Loucy (cell line): ENCODE data around the gene PPARGC1A.

ENCODE experiments used
- H2AFZ ChIP-seq: fragments of 200-600 bp; sonication (generic); 2 replicates; pipeline ENCODE4 v1.6.0; 2016; ENCODE audit warnings: antibody characterized with exemption, mild to moderate bottlenecking, low read length, moderate library complexity
- H3F3A ChIP-seq: fragments of 200-600 bp; 2 replicates; pipeline ENCODE4 v1.6.0; 2016; ENCODE audit warnings: antibody characterized with exemption, low read depth, mild to moderate bottlenecking
- H3K27me3 ChIP-seq: fragments of 200-600 bp; sonication (generic); 2 replicates; pipeline ENCODE4 v1.6.1; 2014; ENCODE audit warnings: low read length, mild to moderate bottlenecking; ENCODE audit not compliant: insufficient read depth, poor library complexity, severe bottlenecking
- H3K36me3 ChIP-seq: fragments of 200-600 bp; sonication (generic); 2 replicates; pipeline ENCODE4 v1.6.1; 2016; ENCODE audit warnings: low read length; ENCODE audit not compliant: insufficient read depth
- H3K4me1 ChIP-seq: fragments of 200-600 bp; sonication (generic); 2 replicates; pipeline ENCODE4 v1.5.1; 2014; ENCODE audit warnings: low read length, mild to moderate bottlenecking; ENCODE audit not compliant: insufficient read depth, poor library complexity, severe bottlenecking
- H3K4me2 ChIP-seq: fragments of 200-600 bp; sonication (generic); 2 replicates; pipeline ENCODE4 v1.6.0; 2014; ENCODE audit warnings: antibody characterized with exemption, low read length, low read depth, mild to moderate bottlenecking; ENCODE audit not compliant: poor library complexity, severe bottlenecking
- H3K4me3 ChIP-seq: fragments of 200-600 bp; sonication (generic); 2 replicates; pipeline ENCODE4 v1.5.1; 2014; ENCODE audit warnings: low read length, mild to moderate bottlenecking, mixed read lengths; ENCODE audit not compliant: poor library complexity, severe bottlenecking
- H3K79me2 ChIP-seq: fragments of 200-600 bp; sonication (generic); 2 replicates; pipeline ENCODE4 v1.6.1; 2014; ENCODE audit warnings: low read length; ENCODE audit not compliant: insufficient read depth
- H3K9ac ChIP-seq: fragments of 200-600 bp; sonication (generic); 2 replicates; pipeline ENCODE4 v1.6.0; 2014; ENCODE audit warnings: mild to moderate bottlenecking, low read depth, low read length, moderate library complexity; ENCODE audit not compliant: poor library complexity, severe bottlenecking
- H3K9me2 ChIP-seq: fragments of 200-600 bp; sonication (generic); replicated peaks from 2 replicates; pipeline ENCODE4 v1.6.1; 2016; ENCODE audit warnings: low read depth, low read length, mixed read lengths
- H3K9me3 ChIP-seq: fragments of 200-600 bp; sonication (generic); 2 replicates; pipeline ENCODE4 v1.6.1; 2014; ENCODE audit warnings: mild to moderate bottlenecking, antibody characterized with exemption, low read length, low read depth; ENCODE audit not compliant: insufficient read depth
- H4K20me1 ChIP-seq: fragments of 200-600 bp; sonication (generic); 2 replicates; pipeline ENCODE4 v1.6.0; 2014; ENCODE audit warnings: antibody characterized with exemption, low read length, mild to moderate bottlenecking; ENCODE audit not compliant: insufficient read depth, poor library complexity, severe bottlenecking
- CTCF ChIP-seq: fragments of 200-600 bp; sonication (generic); conservative IDR thresholded peaks from 2 replicates; pipeline ENCODE4 v1.5.1; 2014; ENCODE audit warnings: mild to moderate bottlenecking, antibody characterized with exemption, low read length
- EZH2phosphoT487 ChIP-seq: fragments of 200-600 bp; IDR thresholded peaks from 2 replicates; pipeline ENCODE4 v1.6.1; 2018; ENCODE audit warnings: antibody characterized with exemption, mild to moderate bottlenecking, moderate library complexity, borderline replicate concordance

Gene PPARGC1A

GRCh38 chr4:23909671-23910070 is 19.8 kb upstream of the PPARGC1A start:
- 0 out of 2 replicates have a peak, but pooled peaks cover 3% of the 10 kb centered on the region for H3K9me2 ChIP-seq
- H3F3A ChIP-seq: no peaks in the 10 kb centered on the region
- no peaks in the 10 kb centered on the region for H3K9me3 ChIP-seq

GRCh38 chr4:23906839-23907238 is 17.0 kb upstream of the PPARGC1A start:
- TF ChIP-seq CTCF (no peak), EZH2phosphoT487 (no peak)
- Histone ChIP-seq H4K20me1 (no peaks in the 10 kb centered on the region), H3K36me3 (no peaks in the 10 kb centered on the region), H3K4me1 (no peaks in the 10 kb centered on the region), H3K9ac (no peak overlapping the region), H3K4me2 (no peak overlapping the region), H3F3A (no peaks in the 10 kb centered on the region), H3K9me3 (no peaks in the 10 kb centered on the region), H3K9me2 (0 out of 2 replicates have a peak, but pooled peaks cover 3% of the 10 kb centered on the region), H3K79me2 (no peaks in the 10 kb centered on the region), H2AFZ (no peak overlapping the region), H3K4me3 (no peak overlapping the region), H3K27me3 (no peaks in the 10 kb centered on the region)

More at GRCh38 chr4:23909671-23910070, 19.8 kb upstream of the PPARGC1A start:
- Histone ChIP-seq H3K9ac (no peak overlapping the region), H3K27me3 (no peaks in the 10 kb centered on the region), H3K4me3 (no peak overlapping the region), H2AFZ (no peak overlapping the region), H3K36me3 (no peaks in the 10 kb centered on the region), H4K20me1 (no peaks in the 10 kb centered on the region), H3K4me1 (no peaks in the 10 kb centered on the region), H3K4me2 (no peak overlapping the region), H3K79me2 (no peaks in the 10 kb centered on the region)
- TF ChIP-seq CTCF: no peak
- TF ChIP-seq EZH2phosphoT487: no peak

GRCh38 chr4:23904639-23905071 is 14.8 kb upstream of the PPARGC1A start:
- Histone ChIP-seq H3K4me3 (no peak overlapping the region), H2AFZ (no peak overlapping the region), H3K27me3 (no peaks in the 10 kb centered on the region), H4K20me1 (no peaks in the 10 kb centered on the region), H3K36me3 (no peaks in the 10 kb centered on the region), H3K9me2 (0 out of 2 replicates have a peak, but pooled peaks cover 3% of the 10 kb centered on the region), H3K4me2 (no peak overlapping the region), H3K4me1 (no peaks in the 10 kb centered on the region), H3K9me3 (no peaks in the 10 kb centered on the region), H3K79me2 (no peaks in the 10 kb centered on the region), H3K9ac (no peak overlapping the region), H3F3A (no peaks in the 10 kb centered on the region)
- TF ChIP-seq EZH2phosphoT487: no peak
- no peak for TF ChIP-seq CTCF
